ENCODE results near the gene TTC34.

TTC34 gene

DNA sequence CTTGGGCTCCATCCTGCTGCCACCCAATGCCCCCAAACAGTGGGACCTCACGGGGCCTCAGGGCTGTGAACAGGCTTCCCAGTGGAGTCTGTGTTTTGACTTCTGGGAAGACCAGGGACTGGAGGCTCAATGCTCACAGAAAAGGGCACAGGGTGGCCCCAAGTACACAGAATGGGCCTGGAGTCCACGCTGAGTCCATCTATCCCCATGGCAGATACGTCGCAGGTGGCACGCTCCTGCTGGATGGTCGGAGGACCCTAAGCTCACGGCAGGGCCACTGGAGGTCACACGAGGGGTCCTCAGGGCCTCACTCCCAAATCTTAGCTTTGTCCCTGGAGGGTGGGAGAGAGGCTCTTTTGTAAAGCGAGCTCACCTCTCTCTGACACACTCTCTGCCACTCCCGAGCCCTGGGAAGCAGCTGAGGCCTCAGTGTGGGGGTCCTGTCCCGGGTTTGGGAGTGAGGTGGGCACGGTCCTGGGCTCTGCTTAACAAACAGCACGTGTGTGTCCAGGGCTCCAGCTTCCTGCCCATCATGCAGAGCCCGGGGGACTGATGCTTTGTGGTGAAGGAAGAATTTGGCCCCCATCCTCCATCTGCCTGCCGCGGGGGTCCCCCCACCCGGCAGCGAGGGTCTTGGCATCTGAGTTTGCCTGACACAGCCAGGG lies 27.2 kb upstream of the TTC34 start:
- no peak for DNase-seq

DNA sequence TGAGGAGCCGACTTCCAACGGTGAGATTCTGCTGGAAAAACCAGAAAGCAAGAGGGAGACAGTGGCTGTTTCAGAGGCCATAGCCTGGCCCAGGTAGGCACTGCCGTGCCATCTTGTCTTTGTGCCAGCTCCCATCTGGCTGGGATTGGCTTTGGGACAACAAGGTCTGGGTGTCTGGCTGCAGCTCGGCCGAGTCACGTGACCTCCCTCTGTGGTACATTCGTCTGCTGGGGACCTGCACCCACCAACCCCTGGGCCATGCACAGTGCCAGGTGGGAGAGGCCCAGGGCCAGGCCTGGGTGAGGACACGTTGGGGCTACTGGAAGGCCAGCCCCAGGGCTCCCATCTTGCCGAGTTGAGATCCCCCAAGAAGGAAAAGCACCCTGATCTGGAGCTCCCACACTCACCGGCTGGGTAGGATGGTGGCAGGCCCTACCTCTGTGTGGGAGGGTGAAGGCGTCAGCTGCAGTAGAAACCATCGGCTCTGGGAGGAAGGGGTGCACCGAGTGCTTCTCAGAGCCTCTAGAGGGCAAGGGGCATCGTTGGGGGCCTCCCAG lies 25.3 kb upstream of the TTC34 start:
- DNase-seq = no peak

- no peak for DNase-seq
Observed at GRCh38 chr1:2826316-2826715, 24.8 kb upstream of the TTC34 start.

- no peak for DNase-seq
Observed at GRCh38 chr1:2825487-2826189, 24.1 kb upstream of the TTC34 start.

DNA sequence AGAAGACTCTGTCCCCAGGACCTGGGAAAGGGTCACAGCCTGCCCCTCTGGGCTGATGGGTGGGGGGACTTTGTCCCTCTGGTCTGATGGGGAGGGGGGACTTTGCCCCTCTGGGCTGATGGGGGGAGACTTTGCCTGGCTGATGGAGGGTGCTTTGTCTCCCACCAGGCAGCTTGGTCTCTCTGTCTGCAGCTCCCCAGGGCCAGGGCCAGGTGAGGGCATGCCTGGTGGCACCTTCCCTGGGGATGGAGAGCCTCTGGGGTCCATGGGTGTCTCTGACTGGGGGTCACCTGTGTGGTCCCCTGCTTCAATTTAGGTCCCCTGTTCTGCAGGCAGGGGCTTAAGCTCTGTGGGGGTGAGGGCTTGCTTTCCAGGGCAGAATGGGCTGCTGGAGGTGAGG lies 23.5 kb upstream of the TTC34 start:
- no peak for DNase-seq

- DNase-seq = no peak
Observed at GRCh38 chr1:2823921-2824610, 22.6 kb upstream of the TTC34 start.

- DNase-seq = no peak
Observed at GRCh38 chr1:2822621-2823145, 21.2 kb upstream of the TTC34 start.

- no peak for DNase-seq
Observed at GRCh38 chr1:2821966-2822620, 20.6 kb upstream of the TTC34 start.

- no peak for DNase-seq
Observed at GRCh38 chr1:2821373-2821955, 20.0 kb upstream of the TTC34 start.

DNA sequence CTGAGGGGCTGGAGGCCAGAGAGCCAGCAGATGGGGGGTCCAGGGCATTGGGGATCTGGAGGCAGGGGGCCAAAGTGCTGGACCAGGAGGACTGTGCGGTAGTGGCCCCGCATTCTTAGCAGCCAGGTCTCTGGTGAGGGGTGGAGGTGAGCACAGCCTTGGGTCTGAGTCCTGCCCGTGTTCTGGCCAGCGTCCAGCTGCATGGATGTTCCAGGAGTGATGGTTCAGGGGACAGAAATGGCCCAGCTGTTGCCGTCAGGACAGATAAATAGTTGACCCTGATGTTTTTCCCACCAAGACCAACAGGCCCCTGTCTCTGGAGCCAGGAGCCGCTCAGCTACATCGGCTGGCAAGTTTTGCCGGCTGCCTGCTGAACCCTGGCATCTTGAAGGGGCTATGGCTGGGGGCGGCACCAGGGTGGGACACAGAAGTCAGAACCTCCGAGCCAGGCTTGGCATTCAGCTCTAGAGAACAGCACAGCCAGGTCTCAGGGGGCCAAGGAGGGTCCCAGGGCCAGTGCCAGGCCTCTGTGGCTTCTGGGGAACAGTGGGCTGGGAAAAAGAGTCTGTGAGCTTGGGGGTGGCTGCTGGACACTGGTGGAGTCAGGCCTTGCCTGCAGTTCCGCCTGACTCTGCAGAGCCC lies 19.4 kb upstream of the TTC34 start:
- no peak for DNase-seq

DNA sequence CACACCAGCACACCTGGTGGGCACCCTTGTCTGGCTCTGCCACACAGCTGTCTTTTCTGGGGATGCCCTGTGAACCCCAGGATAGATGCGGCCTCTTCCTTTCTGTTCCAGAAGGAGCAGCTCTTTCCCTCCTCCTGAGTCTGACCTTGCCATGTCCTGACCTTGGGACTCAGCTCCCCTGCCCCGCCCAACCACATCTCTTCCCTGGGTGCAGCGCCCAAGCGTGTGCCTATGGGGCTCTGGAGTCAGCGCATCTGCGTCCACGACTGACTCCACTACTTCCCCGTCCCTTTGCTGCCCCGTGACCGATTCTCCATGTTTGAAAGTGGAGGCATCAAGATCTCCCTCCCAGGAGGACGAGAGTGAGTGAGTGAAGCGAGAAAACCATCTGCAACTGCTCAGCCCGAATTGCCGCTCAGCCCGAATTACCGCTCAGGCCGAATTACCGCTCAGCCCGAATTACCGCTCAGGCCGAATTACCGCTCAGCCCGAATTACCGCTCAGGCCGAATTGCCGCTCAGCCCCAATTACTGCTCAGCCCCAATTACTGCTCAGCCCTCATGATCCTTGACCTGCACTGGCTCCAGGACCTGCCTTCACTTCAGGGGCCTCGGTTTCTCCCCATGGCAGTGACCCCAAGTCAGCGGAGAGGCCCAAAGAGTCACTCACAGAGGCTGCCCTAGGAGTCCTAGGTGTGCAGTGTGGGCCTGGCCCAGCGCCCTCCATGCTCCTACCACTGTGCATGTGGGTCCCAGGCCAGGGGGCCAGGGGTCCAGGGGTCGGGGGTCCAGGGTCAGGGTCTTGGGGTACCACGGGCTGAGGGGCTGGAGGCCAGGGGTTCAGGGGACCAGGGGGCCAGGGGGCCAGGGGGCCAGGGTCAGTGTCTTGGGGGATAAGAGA lies 18.6 kb upstream of the TTC34 start:
- DNase-seq = no peak

- no peak for DNase-seq
Observed at GRCh38 chr1:2819429-2819828, 17.9 kb upstream of the TTC34 start.

- DNase-seq = no peak
Observed at GRCh38 chr1:2817784-2818564, 16.5 kb upstream of the TTC34 start.

- no peak for DNase-seq
Observed at GRCh38 chr1:2816786-2817185, 15.3 kb upstream of the TTC34 start.

DNA sequence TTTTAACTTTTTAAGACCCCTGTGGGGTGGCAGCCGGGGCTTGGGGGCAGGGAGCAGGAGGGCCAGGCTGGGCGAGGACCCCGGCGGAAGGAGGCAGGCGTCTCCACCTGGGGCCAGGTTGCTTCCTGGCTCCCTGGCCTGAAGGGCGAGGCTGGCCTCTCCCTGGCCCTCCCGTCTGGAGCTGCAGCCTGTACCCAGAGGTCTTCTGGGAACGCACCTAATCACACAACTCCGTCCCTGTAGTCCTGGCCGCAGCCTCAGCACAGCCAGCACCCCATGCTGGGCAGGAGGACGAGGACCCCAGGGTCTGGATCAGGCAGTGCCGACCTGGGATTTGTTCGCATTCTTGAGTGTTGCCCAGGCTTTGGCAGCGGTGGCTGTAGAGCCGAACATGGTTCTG lies 14.1 kb upstream of the TTC34 start:
- DNase-seq = no peak

DNA sequence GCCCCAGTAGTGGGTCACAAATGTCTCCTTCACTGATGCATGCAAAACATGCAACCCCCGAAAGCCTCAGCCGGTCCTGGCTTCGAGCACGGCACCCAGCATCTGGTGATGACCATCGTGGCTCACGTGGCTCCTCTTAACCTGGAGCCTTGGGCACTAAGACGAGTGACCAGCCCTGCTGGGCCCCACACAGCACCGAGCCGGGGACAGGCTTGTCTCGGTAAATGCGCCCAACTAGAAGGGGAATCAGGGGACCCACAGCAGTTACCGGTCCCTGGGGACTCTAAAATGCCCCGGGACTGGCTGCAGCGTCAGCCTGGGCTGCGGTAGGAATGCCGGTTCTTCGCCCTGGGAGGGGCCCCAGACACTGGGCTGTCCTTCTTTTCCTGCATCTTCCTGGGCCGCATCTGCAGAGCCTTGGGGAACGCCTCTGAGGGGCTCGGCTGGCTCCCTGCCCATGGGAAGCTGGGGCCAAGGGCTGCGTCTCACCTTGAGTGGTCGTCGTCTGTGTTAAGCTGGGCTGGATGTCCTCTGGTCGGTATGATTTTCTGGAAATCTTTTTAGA lies 13.1 kb upstream of the TTC34 start:
- no peak for DNase-seq

- DNase-seq = no peak
Observed at GRCh38 chr1:2812939-2813653, 11.6 kb upstream of the TTC34 start.

- DNase-seq = no peak
Observed at GRCh38 chr1:2812136-2812535, 10.6 kb upstream of the TTC34 start.

DNA sequence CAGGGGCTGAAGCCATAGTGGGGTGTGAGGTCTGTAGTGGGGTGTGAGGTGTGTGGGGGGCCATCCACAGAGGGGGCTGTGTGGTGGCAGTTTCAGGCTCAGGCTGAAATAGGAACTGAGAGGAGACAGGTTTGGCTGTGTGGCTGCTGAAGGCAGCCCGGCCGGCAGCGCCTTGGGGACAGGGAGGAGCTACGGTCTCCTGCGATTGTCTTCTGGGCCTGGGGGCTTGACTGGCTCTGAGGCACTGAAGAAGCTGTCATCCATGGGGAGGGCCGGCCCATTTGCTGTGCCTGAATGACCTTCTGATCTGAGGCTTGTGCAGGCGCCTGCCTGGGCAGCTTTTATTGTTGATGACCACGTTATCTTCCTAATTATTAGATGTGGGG lies 10.0 kb upstream of the TTC34 start:
- DNase-seq = no peak

Data from NCI-H2081 treated with DMSO at 0.1 percent for 48 hours (cell line).